ENCODE measurements around the gene RFXANK. TPM values are rescaled to one million over a fixed set of nuclear protein-coding genes. Genes with fewer than 3 reads are reported as not detected.

The RFXANK gene
- total and polyA plus RNA-seq, 4 donors: 46.6 to 148 (median 98.6) TPM

DNA sequence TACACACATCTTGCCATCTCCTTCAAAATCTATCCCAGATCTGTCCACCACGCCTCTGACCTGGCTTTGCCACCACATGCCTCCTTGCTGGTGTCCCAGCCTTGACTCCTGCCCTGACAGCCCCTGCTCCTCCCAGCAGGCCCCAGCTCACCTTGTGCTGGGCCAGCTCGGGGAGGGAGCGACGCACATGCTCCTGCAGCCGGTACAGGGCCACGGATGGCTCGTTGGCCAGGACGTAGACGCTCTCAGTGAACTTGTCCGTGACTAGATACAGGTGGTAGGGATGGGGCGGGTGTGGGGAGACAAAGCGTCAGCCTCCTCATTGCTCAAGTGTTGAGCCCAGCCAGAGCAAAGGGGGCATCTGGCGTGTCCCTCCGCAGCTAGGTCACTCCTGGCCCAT is 5.3 kb upstream of the RFXANK start:
- H3K36me3 ChIP-seq (ENCODE audit: control insufficient read depth in 4 of 4, insufficient read depth in 4 of 4, low read length in 4 of 4): peaks cover 0 to 15% (median 5%) of the 10 kb centered on the region in 4 donors
- WGBS, 2 donors: 95 to 98% methylated on average over 14 of the region's 14 CpGs
- DNase-seq (no peak), ATAC-seq (ENCODE audit: insufficient read depth, low FRiP score) (no peak)
- H3K4me1 ChIP-seq (ENCODE audit: control insufficient read depth in 5 of 5, insufficient read depth in 5 of 5, low read length in 5 of 5): peaks cover 0 to 9% (median 8%) of the 10 kb centered on the region in 5 donors
- no peak for TF ChIP-seq CTCF (IDR thresholded peaks at IDR 0.05; ENCODE audit: control extremely low read depth, extremely low read depth)
- no peaks in the 10 kb centered on the region for H3K9me3 ChIP-seq (ENCODE audit: control insufficient read depth in 4 of 4, insufficient read depth in 3 of 4, low read length in 3 of 4)
- H3K9ac ChIP-seq (ENCODE audit: insufficient read depth in 1 of 2, low read length in 2 of 2): no peak overlapping the region
- H3K4me3 ChIP-seq: no peak overlapping the region
- no peaks in the 10 kb centered on the region for H3K27me3 ChIP-seq (ENCODE audit: control insufficient read depth in 3 of 3, insufficient read depth in 3 of 3, low read length in 2 of 3)
- peak overlapping the region in 1 of 2 donors; percentile 57 for H3K27ac ChIP-seq (ENCODE audit: low read depth in 1 of 2, low read length in 1 of 2)

DNA sequence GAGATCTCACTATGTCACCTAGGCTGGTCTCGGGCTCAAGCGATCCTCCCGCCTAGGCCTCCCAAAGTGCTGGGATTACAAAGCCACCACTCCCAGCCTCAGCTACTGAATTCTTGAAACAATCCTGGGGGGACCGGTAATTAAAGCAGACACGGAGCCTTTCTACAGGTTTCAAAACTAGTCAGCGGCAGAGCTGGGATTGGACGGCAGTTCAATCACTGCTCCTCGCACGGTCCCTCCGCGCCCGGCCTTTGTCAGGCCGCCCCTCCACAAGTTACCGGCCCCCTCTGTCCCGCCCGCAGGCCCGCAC is 335 bp upstream of the RFXANK start:
- H3K4me1 ChIP-seq (ENCODE audit: control insufficient read depth in 5 of 5, insufficient read depth in 5 of 5, low read length in 5 of 5): peaks cover 0 to 15% (median 9%) of the 10 kb centered on the region in 5 donors
- DNase-seq (no peak), ATAC-seq (ENCODE audit: insufficient read depth, low FRiP score) (no peak)
- peak overlapping the region; percentile 88 for H3K4me3 ChIP-seq
- H3K27ac ChIP-seq (ENCODE audit: low read depth in 1 of 2, low read length in 1 of 2): peak overlapping the region; percentile 98 to 100
- no peak for TF ChIP-seq CTCF (IDR thresholded peaks at IDR 0.05; ENCODE audit: control extremely low read depth, extremely low read depth)
- H3K9ac ChIP-seq (ENCODE audit: insufficient read depth in 1 of 2, low read length in 2 of 2): peak overlapping the region; percentile 70 to 73
- H3K9me3 ChIP-seq (ENCODE audit: control insufficient read depth in 4 of 4, insufficient read depth in 3 of 4, low read length in 3 of 4): no peaks in the 10 kb centered on the region
- no peaks in the 10 kb centered on the region for H3K27me3 ChIP-seq (ENCODE audit: control insufficient read depth in 3 of 3, insufficient read depth in 3 of 3, low read length in 2 of 3)
- H3K36me3 ChIP-seq (ENCODE audit: control insufficient read depth in 4 of 4, insufficient read depth in 4 of 4, low read length in 4 of 4): peaks cover 0 to 4% (median 2%) of the 10 kb centered on the region in 4 donors
- 0% methylated on average over 16 to 17 of the region's 17 CpGs for WGBS, 2 donors

DNA sequence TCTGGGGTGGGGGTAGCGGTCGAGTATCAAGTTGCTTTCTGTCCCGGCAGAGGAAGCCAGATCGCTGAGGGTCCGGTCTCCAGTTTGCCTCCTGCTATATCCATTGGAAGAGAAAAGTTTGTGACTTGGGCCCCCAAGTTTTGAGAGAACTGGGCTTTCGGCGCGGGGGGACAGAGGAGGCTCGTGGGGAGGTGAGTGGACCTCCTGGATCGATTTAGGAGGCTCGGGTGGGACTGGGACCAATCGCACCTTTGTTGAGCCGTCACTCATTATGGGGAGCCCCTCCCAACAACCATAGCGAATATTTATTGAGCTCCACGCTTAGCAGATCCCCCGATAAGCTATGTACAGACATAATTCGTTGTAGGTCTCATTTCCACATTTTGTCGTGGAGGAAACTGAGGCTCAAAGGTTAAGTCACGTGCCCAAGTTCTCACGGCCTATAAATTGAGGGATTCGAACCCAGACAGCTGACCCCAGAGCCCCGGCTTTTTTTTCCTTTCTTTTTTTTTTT is 909 bp downstream of the RFXANK start:
- Histone ChIP-seq H3K4me3 (peak overlapping the region; percentile 41), H3K36me3 (ENCODE audit: control insufficient read depth in 4 of 4, insufficient read depth in 4 of 4, low read length in 4 of 4) (peaks cover 3 to 10% (median 9%) of the 10 kb centered on the region in 4 donors), H3K9me3 (ENCODE audit: control insufficient read depth in 4 of 4, insufficient read depth in 3 of 4, low read length in 3 of 4) (no peaks in the 10 kb centered on the region), H3K27me3 (ENCODE audit: control insufficient read depth in 3 of 3, insufficient read depth in 3 of 3, low read length in 2 of 3) (no peaks in the 10 kb centered on the region), H3K27ac (ENCODE audit: low read depth in 1 of 2, low read length in 1 of 2) (peak overlapping the region; percentile 43 to 76), H3K4me1 (ENCODE audit: control insufficient read depth in 5 of 5, insufficient read depth in 5 of 5, low read length in 5 of 5) (peaks cover 0 to 15% (median 9%) of the 10 kb centered on the region in 5 donors), H3K9ac (ENCODE audit: insufficient read depth in 1 of 2, low read length in 2 of 2) (peak overlapping the region in 1 of 2 donors; percentile 87)
- 0% methylated on average over 22 of the region's 22 CpGs for WGBS, 2 donors
- no peak for TF ChIP-seq CTCF (IDR thresholded peaks at IDR 0.05; ENCODE audit: control extremely low read depth, extremely low read depth)
- ATAC-seq (ENCODE audit: insufficient read depth, low FRiP score) (no peak), DNase-seq (no peak)

GRCh38 chr19:19193926-19194325 is 1.9 kb downstream of the RFXANK start:
- Histone ChIP-seq H3K9ac (ENCODE audit: insufficient read depth in 1 of 2, low read length in 2 of 2) (no peak overlapping the region), H3K4me3 (no peak overlapping the region), H3K36me3 (ENCODE audit: control insufficient read depth in 4 of 4, insufficient read depth in 4 of 4, low read length in 4 of 4) (peaks cover 3 to 18% (median 13%) of the 10 kb centered on the region in 4 donors), H3K9me3 (ENCODE audit: control insufficient read depth in 4 of 4, insufficient read depth in 3 of 4, low read length in 3 of 4) (no peaks in the 10 kb centered on the region), H3K27me3 (ENCODE audit: control insufficient read depth in 3 of 3, insufficient read depth in 3 of 3, low read length in 2 of 3) (no peaks in the 10 kb centered on the region), H3K27ac (ENCODE audit: low read depth in 1 of 2, low read length in 1 of 2) (peak overlapping the region in 1 of 2 donors; percentile 1), H3K4me1 (ENCODE audit: control insufficient read depth in 5 of 5, insufficient read depth in 5 of 5, low read length in 5 of 5) (peaks cover 0 to 15% (median 9%) of the 10 kb centered on the region in 5 donors)
- no peak for ATAC-seq (ENCODE audit: insufficient read depth, low FRiP score)
- no peak for DNase-seq
- WGBS, 2 donors: 85 to 91% methylated on average over 5 of the region's 5 CpGs
- no peak for TF ChIP-seq CTCF (IDR thresholded peaks at IDR 0.05; ENCODE audit: control extremely low read depth, extremely low read depth)
